NT2/D1 (cell line): ENCODE data around the gene TAX1BP1.

Experiments
- SUZ12 ChIP-seq: IDR thresholded peaks from 2 replicates; pipeline ENCODE4 v1.6.1; 2011; ENCODE audit not compliant: insufficient read length, insufficient read depth; ENCODE audit errors: extremely low read depth
- YY1 ChIP-seq: IDR thresholded peaks from 2 replicates; pipeline ENCODE4 v1.6.1; 2011; ENCODE audit not compliant: insufficient read length, insufficient read depth

DNA sequence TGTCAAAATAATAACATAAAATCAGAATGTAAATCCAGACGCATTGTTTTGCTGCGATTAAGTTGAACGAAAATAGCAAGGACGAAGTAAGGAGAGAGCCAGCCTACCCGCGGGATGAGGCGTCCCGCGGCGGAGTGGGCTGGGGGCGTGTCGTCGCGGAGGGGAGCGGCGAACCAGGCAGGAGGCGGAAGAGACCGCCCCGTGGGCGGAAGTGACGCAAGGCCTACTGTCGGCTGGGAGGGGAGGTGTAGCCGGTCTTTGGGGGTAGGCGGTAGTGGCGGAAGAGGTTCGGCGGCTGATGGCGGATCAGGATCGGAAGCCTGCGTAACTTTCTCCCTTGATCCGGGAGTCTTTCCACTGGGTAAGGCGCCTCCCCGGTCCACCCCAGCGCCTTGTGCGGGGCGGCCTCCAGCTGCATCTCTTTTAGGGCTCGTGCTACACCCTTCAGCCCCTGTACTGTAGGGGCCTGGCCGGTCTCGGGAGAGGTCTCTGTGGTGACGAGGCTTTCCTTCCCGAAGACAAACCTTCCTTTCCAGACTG is at the start of gene TAX1BP1:
- TF ChIP-seq YY1 (no peak), SUZ12 (no peak)
